Lower leg skin (tissue), 4 donors: ENCODE data around the gene SCN1B. TPM values are rescaled to one million over a fixed set of nuclear protein-coding genes. Genes with fewer than 3 reads are reported as not detected.

Source experiments
- DNase-seq, 2 donors: peaks; one replicate each; pipeline ENCODE4 v3.0.0-alpha.2; 2019; ENCODE audit warnings: low spot score in 2 of 2
- H3K4me3 ChIP-seq: fragments of 200-600 bp; sonication (generic); 2 replicates; pipeline ENCODE4 v1.5.1; 2017; ENCODE audit warnings: mild to moderate bottlenecking, low read depth; ENCODE audit not compliant: poor library complexity, severe bottlenecking
- CTCF ChIP-seq, 3 donors: fragments of 450-650 bp; IDR thresholded peaks; one replicate each; pipeline ENCODE4 v1.5.1; 2016; ENCODE audit warnings: antibody characterized with exemption in 3 of 3, mild to moderate bottlenecking in 3 of 3, moderate library complexity in 2 of 3
- POLR2A ChIP-seq, 2 donors: fragments of 450-650 bp; IDR thresholded peaks; one replicate each; pipeline ENCODE4 v1.6.1; 2016 to 2017; ENCODE audit warnings: antibody characterized with exemption in 2 of 2, mild to moderate bottlenecking in 1 of 2, moderate library complexity in 1 of 2
- WGBS, 2 donors: methylation state at CpG; one replicate each; pipeline ENCODE4 v1.1.5; 2018; 5-methylcytosine and 5-hydroxymethylcytosine counted together
- intact Hi-C: fragments of 100-400 bp; cut with DNase I; formaldehyde crosslinking; loops from one replicate; pipeline ENCODE4 v1.15.0; 2023; ENCODE audit warnings: low total_unique reads
- total RNA-seq, 4 donors: library from RNA; depleted of rRNA; stranded (reverse); fragments of >200 nt; gene quantifications; one replicate each; pipeline ENCODE4 v1.1.0, GENCODE V29; 2016

SCN1B gene
- total RNA-seq, 4 donors from 2014 or later: 1.1 to 4.4 (median 3.0) TPM

DNA sequence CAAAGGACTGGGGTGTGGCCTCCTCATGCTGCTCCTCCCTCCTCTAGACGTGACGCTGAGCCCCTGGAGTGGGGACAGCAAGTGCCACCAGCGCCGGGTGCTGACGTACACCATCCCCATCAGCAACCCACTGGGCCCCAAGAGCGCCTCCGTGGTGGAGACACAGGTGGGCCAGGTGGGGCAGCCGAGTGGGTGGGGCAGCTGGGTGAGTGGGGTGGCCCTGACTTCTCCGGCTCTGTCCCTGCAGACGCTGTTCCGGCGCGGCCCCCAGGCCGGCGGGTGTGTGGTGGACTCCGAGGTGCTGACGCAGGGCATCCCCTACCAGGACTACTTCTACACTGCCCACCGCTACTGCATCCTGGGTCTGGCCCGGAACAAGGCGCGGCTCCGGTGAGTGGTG is 11.1 kb upstream of the SCN1B start:
- WGBS, 2 donors: 78 to 98% methylated on average over 8 to 9 of the region's 22 CpGs
- TF ChIP-seq POLR2A (IDR thresholded peaks at IDR 0.05) (no peak), CTCF (IDR thresholded peaks at IDR 0.05) (no peak)
- DNase-seq: no peak
- no peak overlapping the region for H3K4me3 ChIP-seq
- intact Hi-C loops: no loop called here

GRCh38 chr19:35021016-35021415 is 9.3 kb upstream of the SCN1B start:
- no peak overlapping the region for H3K4me3 ChIP-seq
- DNase-seq: no peak
- intact Hi-C loops: no loop called here
- 90 to 91% methylated on average over 10 of the region's 10 CpGs for WGBS, 2 donors
- TF ChIP-seq POLR2A (IDR thresholded peaks at IDR 0.05): no peak
- no peak for TF ChIP-seq CTCF (IDR thresholded peaks at IDR 0.05)

GRCh38 chr19:35021596-35021995 is 8.7 kb upstream of the SCN1B start:
- TF ChIP-seq POLR2A (IDR thresholded peaks at IDR 0.05) (no peak), CTCF (IDR thresholded peaks at IDR 0.05) (no peak)
- DNase-seq: no peak
- intact Hi-C loops: no loop called here
- no peak overlapping the region for H3K4me3 ChIP-seq
- WGBS, 2 donors: 94 to 97% methylated on average over 17 to 18 of the region's 25 CpGs

DNA sequence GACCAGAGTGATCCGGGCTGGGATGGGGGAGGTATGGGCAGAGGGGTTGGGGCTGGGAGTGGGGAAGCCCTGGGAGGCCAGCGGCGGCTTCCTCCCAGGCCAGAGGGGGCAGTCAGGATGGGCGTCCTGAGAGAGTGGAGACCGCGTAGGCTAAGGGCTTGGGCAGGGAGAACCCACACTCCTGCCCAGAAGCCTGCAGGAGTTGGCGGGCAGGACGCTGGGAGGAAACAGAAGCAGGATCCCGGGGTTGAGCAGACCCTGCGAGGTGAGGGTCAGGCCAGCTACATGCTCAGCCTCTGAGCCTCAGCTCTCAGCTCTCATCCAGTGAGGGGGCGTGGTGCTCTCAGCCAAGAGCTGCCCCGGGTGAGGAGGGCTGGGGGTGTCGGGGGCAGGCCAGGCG is 7.8 kb upstream of the SCN1B start:
- DNase-seq: no peak
- intact Hi-C loops: no loop called here
- 81 to 90% methylated on average over 12 to 13 of the region's 14 CpGs for WGBS, 2 donors
- TF ChIP-seq POLR2A (IDR thresholded peaks at IDR 0.05) (no peak), CTCF (IDR thresholded peaks at IDR 0.05) (no peak)
- H3K4me3 ChIP-seq: no peak overlapping the region

- no peak overlapping the region for H3K4me3 ChIP-seq
- 76 to 91% methylated on average over 12 to 18 of the region's 19 CpGs for WGBS, 2 donors
- TF ChIP-seq CTCF (IDR thresholded peaks at IDR 0.05) (no peak), POLR2A (IDR thresholded peaks at IDR 0.05) (no peak)
- DNase-seq: no peak
- intact Hi-C loops: no loop called here
These were observed 6.8 kb upstream of the SCN1B start for GRCh38 chr19:35023428-35023827.

- DNase-seq: no peak
- no peak overlapping the region for H3K4me3 ChIP-seq
- intact Hi-C loops: no loop called here
- 89 to 90% methylated on average over 6 of the region's 6 CpGs for WGBS, 2 donors
- TF ChIP-seq POLR2A (IDR thresholded peaks at IDR 0.05) (no peak), CTCF (IDR thresholded peaks at IDR 0.05) (no peak)
These were observed 6.2 kb upstream of the SCN1B start for GRCh38 chr19:35024095-35024494.
